HEK293 (cell line): ENCODE measurements around the gene VHLL.
A peak's percentile ranks its signal among the peaks of the same experiment; 100 is the strongest.

ENCODE experiments used
- CTCF ChIP-seq: fragments of 450-650 bp; formaldehyde crosslinking; IDR thresholded peaks from 2 replicates; pipeline ENCODE4 v1.5.1; 2016; ENCODE audit warnings: missing biosample characterization, missing genetic modification characterization
- GLIS2 ChIP-seq: fragments of 450-650 bp; formaldehyde crosslinking; IDR thresholded peaks from 2 replicates; pipeline ENCODE4 v1.5.1; 2016; ENCODE audit warnings: missing biosample characterization, missing genetic modification characterization
- ZFP41 ChIP-seq: fragments of 450-650 bp; formaldehyde crosslinking; IDR thresholded peaks from 2 replicates; pipeline ENCODE4 v1.5.1; 2016; ENCODE audit warnings: missing biosample characterization, missing genetic modification characterization, borderline replicate concordance
- ZNF114 ChIP-seq: fragments of 450-650 bp; formaldehyde crosslinking; IDR thresholded peaks from 2 replicates; pipeline ENCODE4 v1.5.0; 2017; ENCODE audit warnings: missing biosample characterization, missing genetic modification characterization
- ZNF140 ChIP-seq: fragments of 450-650 bp; formaldehyde crosslinking; IDR thresholded peaks from 2 replicates; pipeline ENCODE4 v1.5.1; 2016; ENCODE audit warnings: missing biosample characterization, missing genetic modification characterization
- ZNF175 ChIP-seq: fragments of 450-650 bp; formaldehyde crosslinking; IDR thresholded peaks from 2 replicates; pipeline ENCODE4 v1.5.1; 2016; ENCODE audit warnings: missing biosample characterization, missing genetic modification characterization
- ZNF280D ChIP-seq: fragments of 450-650 bp; formaldehyde crosslinking; IDR thresholded peaks from 2 replicates; pipeline ENCODE4 v1.5.1; 2016; ENCODE audit warnings: missing biosample characterization, missing genetic modification characterization

- TF ChIP-seq ZNF114 = no peak
- no peak for TF ChIP-seq ZNF140 (tag by site-specific recombination)
- peak; percentile 29; the same call in 1 of the 2 replicates for TF ChIP-seq GLIS2 (tag by site-specific recombination)
- no peak for TF ChIP-seq ZFP41 (tag by site-specific recombination)
- TF ChIP-seq CTCF (tag by site-specific recombination) = no peak
- TF ChIP-seq ZNF175 = no peak
- TF ChIP-seq ZNF280D = no peak
Observed at GRCh38 chr1:156291226-156292061, 7.7 kb downstream of the VHLL start.
